ENCODE data around the gene PTPRA. TPM values are rescaled to one million over a fixed set of nuclear protein-coding genes. Genes with fewer than 3 reads are reported as not detected.

Gene PTPRA
- total and polyA plus RNA-seq, 2 of the 8 experiments (the other 6 are each of a cell fraction or from before 2014, with no cell fraction given) = 47.7 to 51.3 TPM

DNA sequence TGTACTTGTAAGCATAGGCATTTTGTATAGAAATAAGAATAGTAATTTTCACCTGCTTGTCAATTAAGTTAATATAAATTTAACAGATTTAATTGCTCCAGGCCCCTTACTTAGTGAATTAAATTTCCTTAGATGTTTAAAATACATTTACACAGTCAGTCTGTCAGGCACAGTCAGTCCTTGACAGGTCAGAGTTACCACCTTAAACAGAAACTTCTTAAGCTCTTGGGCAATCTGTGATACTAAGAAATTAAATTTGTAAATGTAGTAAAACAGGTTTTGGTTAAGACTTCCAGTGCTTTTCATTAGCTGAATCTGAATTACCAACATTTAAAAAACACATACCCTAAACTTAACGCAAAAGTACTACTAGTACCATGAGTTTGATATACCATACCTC, 15.9 kb downstream of the PTPRA start:
- ChIA-PET CTCF (ENCODE audit: partially characterized antibody) (interaction anchor here (0.5 to 1.5 kb wide), 3 partner anchors 11 to 24 kb away, joined by 3 to 10 read pairs (median 5); no protein-coding TSS in a partner anchor), POLR2A (ENCODE audit: partially characterized antibody) (no interaction called here)
- no peak overlapping the region for H3K56ac ChIP-seq (replicated peaks; ENCODE audit: insufficient read length, low read depth, low read length)
- peaks cover 3 to 5% of the 10 kb centered on the region in 2 experiments for H4K20me1 ChIP-seq (replicated peaks in 1 of 2; ENCODE audit: control insufficient read depth in 1 of 2, insufficient read depth in 2 of 2, low read length in 2 of 2)
- no peak overlapping the region for H3K4me2 ChIP-seq (ENCODE audit: insufficient read depth in 1 of 2, low read depth in 2 of 2, low read length in 2 of 2)
- H3K14ac ChIP-seq (ENCODE audit: insufficient read length) = no peak overlapping the region
- no peak overlapping the region for H2AK5ac ChIP-seq (ENCODE audit: low read depth, low read length)
- H4K5ac ChIP-seq (ENCODE audit: insufficient read length, low read depth, low read length) = no peak overlapping the region
- H3K27me3 ChIP-seq (replicated peaks in 1 of 4; ENCODE audit: control insufficient read depth in 3 of 4, extremely low read depth in 1 of 4, insufficient read depth in 3 of 4, low read length in 3 of 4) = no peaks in the 10 kb centered on the region
- peaks cover 5 to 87% of the 10 kb centered on the region in 2 experiments; a peak in 3 of 4 replicates for H3K79me2 ChIP-seq (ENCODE audit: control insufficient read depth in 1 of 2, insufficient read depth in 2 of 2, low read length in 2 of 2)
- H2BK5ac ChIP-seq (ENCODE audit: low read depth, low read length) = no peak overlapping the region
- no peak overlapping the region for H4K91ac ChIP-seq (replicated peaks; ENCODE audit: insufficient read length, low read length)
- H3K4me3 ChIP-seq (ENCODE audit: extremely low read depth in 1 of 4, insufficient read depth in 2 of 4, low read depth in 3 of 4, low read length in 4 of 4) = no peak overlapping the region
- H3K79me1 ChIP-seq (ENCODE audit: low read depth, low read length) = peaks cover 8% of the 10 kb centered on the region
- H3K9me3 ChIP-seq (ENCODE audit: insufficient read depth in 2 of 2, low read depth in 1 of 2, low read length in 1 of 2) = no peaks in the 10 kb centered on the region
- H3K27ac ChIP-seq (ENCODE audit: low read depth, low read length) = no peak overlapping the region
- no peaks in the 10 kb centered on the region for H3K36me3 ChIP-seq (ENCODE audit: control insufficient read depth in 2 of 4, insufficient read depth in 4 of 4, low read length in 3 of 4)
- H3K18ac ChIP-seq (ENCODE audit: extremely low read depth, low read length) = no peak overlapping the region
- H2BK20ac ChIP-seq (ENCODE audit: low read length) = no peak overlapping the region
- DNase-seq (ENCODE audit: low read depth in 1 of 2, low spot score in 2 of 2) (no peak), FAIRE-seq (no peak)
- no peak overlapping the region for H2BK15ac ChIP-seq (ENCODE audit: low read length)
- 97% methylated on average over 1 of the region's 1 CpG; no CpG with 5 or more reads in 1 of the 2 experiments for WGBS, 2 experiments (ENCODE audit: extremely low coverage in 1 of 2, insufficient coverage in 1 of 2, insufficient read length in 1 of 2, insufficient replicate concordance in 2 of 2, low coverage in 1 of 2, low lambda C conversion rate in 2 of 2, missing lambda C conversion rate in 1 of 2)
- H3K23ac ChIP-seq (ENCODE audit: insufficient read length) = no peak overlapping the region
- H3K23me2 ChIP-seq (ENCODE audit: low read depth, low read length) = peaks cover 2% of the 10 kb centered on the region; the same call in 1 of the 2 replicates
- H2AFZ ChIP-seq (ENCODE audit: low read length) = no peak overlapping the region
- H4K8ac ChIP-seq (ENCODE audit: extremely low read depth, insufficient read depth, low read length) = no peak overlapping the region
- no peak overlapping the region for H3K9ac ChIP-seq (replicated peaks in 1 of 4; ENCODE audit: extremely low read depth in 1 of 4, low read depth in 3 of 4, low read length in 3 of 4)
- no peak overlapping the region for H2BK12ac ChIP-seq (ENCODE audit: low read depth, low read length)
- H2BK120ac ChIP-seq (replicated peaks; ENCODE audit: low read depth, low read length) = no peak overlapping the region
- H3K4me1 ChIP-seq (replicated peaks in 1 of 4; ENCODE audit: control insufficient read depth in 3 of 4, insufficient read depth in 4 of 4, low read length in 3 of 4) = no peaks in the 10 kb centered on the region
- H3K4ac ChIP-seq (replicated peaks; ENCODE audit: insufficient read length, low read depth, low read length) = no peak overlapping the region
- no peak for TF ChIP-seq RXRA (IDR thresholded peaks at IDR 0.05; ENCODE audit: insufficient read depth, low read depth, low read length)
